H1 (cell line): ENCODE results near the gene KLHL29. TPM values are rescaled to one million over a fixed set of nuclear protein-coding genes. Genes with fewer than 3 reads are reported as not detected.

Source experiments
- CBX5 ChIP-seq: fragments of 300-800, 300-1000 bp; sonication (generic); IDR thresholded peaks from 2 replicates; pipeline ENCODE4 v1.7.1; 2016; ENCODE audit warnings: antibody characterized with exemption, low read length, low read depth
- CEBPB ChIP-seq: IDR thresholded peaks from 2 replicates; pipeline ENCODE4 v1.6.1; 2012; ENCODE audit warnings: low read depth, low read length
- EZH2 ChIP-seq: fragments of 200-600 bp; sonication (generic); IDR thresholded peaks from 2 replicates; pipeline ENCODE4 v1.7.1; 2012; ENCODE audit warnings: low read depth, mild to moderate bottlenecking, moderate library complexity, low read length, inconsistent platforms; ENCODE audit not compliant: severe bottlenecking
- JUN ChIP-seq: IDR thresholded peaks from 2 replicates; pipeline ENCODE4 v1.6.1; 2011; ENCODE audit warnings: low read depth, mild to moderate bottlenecking, improper control_type of control experiment, low read length
- polyA plus RNA-seq, 7 experiments: library from polyadenylated mRNA; depleted of rRNA in 3 of 7; stranded (reverse) in 5 of 7; unstranded in 2 of 7; fragments of >200 nt in 5 of 7; fragments of 200-250 nt in 2 of 7; gene quantifications; 1 replicate in 5 of 7; 2 replicates in 1 of 7; 4 replicates in 1 of 7; pipeline versions ENCODE4 v1.2.1 to v1.2.3, GENCODE V29; 2011 to 2013; ENCODE audit warnings: missing spikeins in 2 of 7, mixed read lengths in 2 of 7
- total RNA-seq: library from RNA; stranded (reverse); fragmentation: NEBNext Ultra II Directional; extraction: Animal tissue kit (Norgen Biotek cat#: 25700); gene quantifications from 2 replicates; pipeline ENCODE4 v1.2.1, GENCODE V29; 2021

Gene KLHL29
- total and polyA plus RNA-seq, 2 of the 8 experiments (the other 6 are each of a cell fraction or from before 2014, with no cell fraction given), result 1.1 to 4.7 TPM

GRCh38 chr2:23595021-23595420 lies 210.0 kb downstream of the KLHL29 start (continued):
- TF ChIP-seq EZH2 (no peak), CBX5 (no peak), JUN (no peak), CEBPB (no peak)
